HepG2 (cell line): Measurements from ENCODE around the gene C20orf204. TPM values are rescaled to one million over a fixed set of nuclear protein-coding genes. Genes with fewer than 3 reads are reported as not detected.

ENCODE experiments used
- ATAC-seq: fragments of 200-7000 bp; cut with Tn5 transposase; 3 replicates; pipeline ENCODE4 v1.9.1; 2020; ENCODE audit warnings: mild to moderate bottlenecking, moderate library complexity
- BruUV-seq: library from RNA; stranded (reverse); fragments of 400-500 nt; replicated peaks from 2 replicates; lab custom pipeline; 2021; lab: Mats Ljungman, UMichigan
- CTCF ChIA-PET: fragments of 300-600 bp; formaldehyde crosslinking; extraction: SDS; loops from one replicate; lab custom pipeline; 2021; ENCODE audit warnings: low total read pairs, inconsistent platforms, low intra/inter-chr PET ratio; lab: Yijun Ruan, JAX
- POLR2A ChIA-PET: fragments of 350-600 bp; sonication (Branson Sonifier 250); formaldehyde crosslinking; loops from one replicate; lab custom pipeline; 2020; ENCODE audit warnings: antibody characterized with exemption, inconsistent platforms; lab: Yijun Ruan, JAX
- DNase-seq: peaks from one replicate; pipeline ENCODE4 v3.0.0-alpha.2; 2015; ENCODE audit warnings: low spot score
- FAIRE-seq: peaks from 3 replicates; lab custom pipeline; 2011; peaks lifted over from hg19 to GRCh38; lab: Jason Lieb, UNC
- H2AFZ ChIP-seq: one replicate; pipeline ENCODE4 v1.6.1; 2011; ENCODE audit warnings: low read length, inconsistent platforms
- H3K27ac ChIP-seq: fragments of 300-600 bp; 3 replicates; pipeline ENCODE4 v1.8.0; 2011; ENCODE audit warnings: mixed run types, mild to moderate bottlenecking, mixed read lengths, low read length, inconsistent platforms; ENCODE audit not compliant: insufficient read depth; ENCODE audit errors: extremely low read length
- H3K27me3 ChIP-seq, 2 experiments: fragments of 200-600 bp in 1 of 2; 2 replicates in 1 of 2; 3 replicates in 1 of 2; pipeline versions ENCODE4 v1.6.0 to v1.8.0; 2011; ENCODE audit warnings: low read length in 2 of 2, mild to moderate bottlenecking in 2 of 2, moderate library complexity in 2 of 2, inconsistent platforms in 1 of 2; ENCODE audit not compliant: insufficient read depth in 2 of 2, control insufficient read depth in 1 of 2
- H3K36me3 ChIP-seq, 2 experiments: fragments of 200-600 bp in 1 of 2; replicated peaks in 1 of 2; 2 replicates in 1 of 2; 3 replicates in 1 of 2; pipeline versions ENCODE4 v1.5.1 to v1.8.0; 2011; ENCODE audit warnings: low read length in 2 of 2, inconsistent platforms in 1 of 2; ENCODE audit not compliant: insufficient read depth in 2 of 2, control insufficient read depth in 1 of 2
- H3K4me1 ChIP-seq: 2 replicates; pipeline ENCODE4 v1.5.1; 2012; ENCODE audit warnings: low read length, inconsistent platforms; ENCODE audit not compliant: insufficient read depth
- H3K4me2 ChIP-seq: 2 replicates; pipeline ENCODE4 v1.6.0; 2011; ENCODE audit warnings: low read depth, low read length, inconsistent platforms
- H3K4me3 ChIP-seq, 3 experiments: fragments of 200-600 bp in 1 of 3; sonication (generic), shearing (Covaris generic) in 1 of 3; replicated peaks in 1 of 3; 2 replicates each; pipeline ENCODE4 v1.5.1; 2011 to 2016; ENCODE audit warnings: low read length in 3 of 3, inconsistent platforms in 2 of 3, low read depth in 2 of 3, mild to moderate bottlenecking in 2 of 3, control low read depth in 1 of 3, mixed read lengths in 1 of 3; ENCODE audit not compliant: insufficient read depth in 1 of 3
- H3K79me2 ChIP-seq: one replicate; pipeline ENCODE4 v1.6.1; 2011; ENCODE audit warnings: low read length, inconsistent platforms; ENCODE audit not compliant: insufficient read depth
- H3K9ac ChIP-seq: 2 replicates; pipeline ENCODE4 v1.6.0; 2011; ENCODE audit warnings: mild to moderate bottlenecking, low read depth, low read length, inconsistent platforms; ENCODE audit not compliant: insufficient read depth
- H3K9me3 ChIP-seq: 2 replicates; pipeline ENCODE4 v1.5.1; 2012; ENCODE audit warnings: mild to moderate bottlenecking, low read length
- H4K20me1 ChIP-seq: 2 replicates; pipeline ENCODE4 v1.6.0; 2011; ENCODE audit warnings: inconsistent platforms, mild to moderate bottlenecking, low read length, moderate library complexity; ENCODE audit not compliant: insufficient read depth
- ARID2 ChIP-seq: sonication (generic); formaldehyde crosslinking; IDR thresholded peaks from 2 replicates; pipeline ENCODE4 v1.8.1; 2022; ENCODE audit warnings: mild to moderate bottlenecking, missing genetic modification reagents, borderline replicate concordance
- BORCS8-MEF2B ChIP-seq: sonication (generic); formaldehyde crosslinking; IDR thresholded peaks from 2 replicates; pipeline ENCODE4 v1.8.0; 2022; ENCODE audit warnings: mild to moderate bottlenecking, missing genetic modification reagents
- CTCF ChIP-seq: sonication (generic); formaldehyde crosslinking; IDR thresholded peaks from 2 replicates; pipeline ENCODE4 v1.5.0; 2020; ENCODE audit warnings: mild to moderate bottlenecking, missing genetic modification reagents, moderate library complexity
- DRAP1 ChIP-seq: IDR thresholded peaks from 2 replicates; pipeline ENCODE4 v1.6.1; 2016; ENCODE audit warnings: missing genetic modification reagents, missing compliant biosample characterization
- ELF1 ChIP-seq: sonication (generic); formaldehyde crosslinking; IDR thresholded peaks from 2 replicates; pipeline ENCODE4 v1.4.0; 2020; ENCODE audit warnings: missing genetic modification reagents
- GATAD1 ChIP-seq: IDR thresholded peaks from 2 replicates; pipeline ENCODE4 v1.6.1; 2016; ENCODE audit warnings: missing genetic modification reagents, missing compliant biosample characterization
- HIC2 ChIP-seq: sonication (generic); formaldehyde crosslinking; IDR thresholded peaks from 2 replicates; pipeline ENCODE4 v1.9.0; 2022; ENCODE audit warnings: low read depth, missing genetic modification reagents
- KMT2B ChIP-seq: IDR thresholded peaks from 2 replicates; pipeline ENCODE4 v1.6.1; 2016; ENCODE audit warnings: missing genetic modification reagents, missing compliant biosample characterization
- MAX ChIP-seq: IDR thresholded peaks from 2 replicates; pipeline ENCODE4 v1.6.1; 2012; ENCODE audit warnings: inconsistent platforms
- MLX ChIP-seq: IDR thresholded peaks from 2 replicates; pipeline ENCODE4 v1.6.1; 2016
- MTF2 ChIP-seq: sonication (generic); formaldehyde crosslinking; IDR thresholded peaks from 2 replicates; pipeline ENCODE4 v1.5.0; 2020; ENCODE audit warnings: missing genetic modification reagents, borderline replicate concordance
- POLR2A ChIP-seq, 2 experiments: IDR thresholded peaks; 2 replicates each; pipeline ENCODE4 v1.6.1; 2011; ENCODE audit warnings: low read depth in 2 of 2, low read length in 2 of 2, mild to moderate bottlenecking in 1 of 2, moderate library complexity in 1 of 2; ENCODE audit not compliant: insufficient read depth in 1 of 2
- ZBTB33 ChIP-seq: sonication (generic); formaldehyde crosslinking; IDR thresholded peaks from 2 replicates; pipeline ENCODE4 v1.4.0; 2020; ENCODE audit warnings: missing genetic modification reagents
- ZNF274 ChIP-seq: sonication (generic); formaldehyde crosslinking; IDR thresholded peaks from 2 replicates; pipeline ENCODE4 v1.5.1; 2020; ENCODE audit warnings: mild to moderate bottlenecking, missing genetic modification reagents
- ZNF30 ChIP-seq: sonication (generic); formaldehyde crosslinking; IDR thresholded peaks from 2 replicates; pipeline ENCODE4 v1.5.0; 2020; ENCODE audit warnings: mild to moderate bottlenecking, missing genetic modification reagents
- ZNF841 ChIP-seq: sonication (generic); formaldehyde crosslinking; IDR thresholded peaks from 2 replicates; pipeline ENCODE4 v1.8.1; 2023; ENCODE audit warnings: missing genetic modification reagents, borderline replicate concordance
- WGBS: methylation state at CpG from one replicate; pipeline ENCODE4 v1.1.6; 2017; ENCODE audit warnings: low lambda C conversion rate; 5-methylcytosine and 5-hydroxymethylcytosine counted together
- in situ Hi-C: cut with HindIII; loops from 2 replicates; pipeline ENCODE4 v1.10.0; 2017; ENCODE audit warnings: low pct_unique_long_range_greater_than_20kb; ENCODE audit not compliant: extremely low pct_ligation_motif_present
- intact Hi-C: fragments of 100-400 bp; cut with micrococcal nuclease; formaldehyde crosslinking; loops from one replicate; pipeline ENCODE4 v1.10.0; 2022; ENCODE audit not compliant: unreplicated experiment
- polyA plus RNA-seq, 8 experiments: library from polyadenylated mRNA; depleted of rRNA in 3 of 8; stranded (reverse) in 7 of 8; unstranded in 1 of 8; fragments of >200 nt; fragmentation: Illumina TruSeq in 4 of 8; extraction: Trizol in 4 of 8; gene quantifications; 2 replicates each; pipeline versions ENCODE4 v1.2.1 to v1.2.3, GENCODE V29; 2011 to 2016; ENCODE audit warnings: low read depth in 4 of 8, missing spikeins in 1 of 8, mixed read lengths in 1 of 8; ENCODE audit not compliant: insufficient read depth in 1 of 8
- total RNA-seq, 5 experiments: library from RNA; depleted of rRNA; stranded (reverse); fragments of >200 nt; fragmentation: Illumina TruSeq; extraction: Trizol; gene quantifications; 2 replicates each; pipeline ENCODE4 v1.2.3, GENCODE V29; 2016; ENCODE audit warnings: low read depth in 1 of 5

The C20orf204 gene
- total and polyA plus RNA-seq, 2 of the 13 experiments (the other 11 are each of a cell fraction or from before 2014, with no cell fraction given): 22.1 to 80.0 TPM

- DNase-seq (peak; percentile 66), ATAC-seq (peak; percentile 3), FAIRE-seq (no peak)
- Histone ChIP-seq H3K27me3 (no peaks in the 10 kb centered on the region; a peak in 1 of 5 replicates), H2AFZ (no peak overlapping the region), H3K4me1 (peaks cover 82% of the 10 kb centered on the region), H3K27ac (peak overlapping the region; percentile 77), H3K9me3 (no peaks in the 10 kb centered on the region), H3K9ac (peak overlapping the region; percentile 66), H3K79me2 (peaks cover 4% of the 10 kb centered on the region), H3K4me3 (peak overlapping the region; percentile 45 to 69 (median 46)), H4K20me1 (no peaks in the 10 kb centered on the region), H3K4me2 (peak overlapping the region; percentile 87), H3K36me3 (no peaks in the 10 kb centered on the region)
- BruUV-seq: no TSS peak
- POLR2A ChIA-PET: interaction anchor here (0.5 to 9.4 kb wide), 21 partner anchors 9 to 781 kb away, joined by 3 to 252 read pairs (median 6); partner anchors contain the start of genes ARFGAP1, C20orf204, HELZ2 and OPRL1
- in situ Hi-C loops: no loop called here
- CTCF ChIA-PET: interaction anchor here (1.2 to 2.0 kb wide), 2 partner anchors 16 to 67 kb away, joined by 7 to 13 read pairs; no protein-coding TSS in a partner anchor
- intact Hi-C loops: no loop called here
- 6% methylated on average over 33 of the region's 33 CpGs for WGBS
- TF ChIP-seq ZNF274 (CRISPR knock-in tag): 0 out of 2 replicates have a peak, but pooled peaks have one; percentile 55
- peak; percentile 59 for TF ChIP-seq DRAP1 (CRISPR knock-in tag)
- 0 out of 2 replicates have a peak, but pooled peaks have one; percentile 54 for TF ChIP-seq ARID2
- TF ChIP-seq POLR2A (IDR thresholded peaks at IDR 0.05; ENCODE audit: insufficient read depth in 1 of 2, low read depth in 2 of 2, low read length in 2 of 2): no peak; a peak in 1 of 4 replicates
- peak; percentile 89 for TF ChIP-seq HIC2
- TF ChIP-seq ZNF30 (CRISPR knock-in tag): 0 out of 2 replicates have a peak, but pooled peaks have one; percentile 38
- TF ChIP-seq ZNF841: no peak
- no peak for TF ChIP-seq ZBTB33 (CRISPR knock-in tag)
- TF ChIP-seq CTCF: peak; percentile 34
- peak; percentile 57; the same call in 1 of the 2 replicates for TF ChIP-seq ELF1
- TF ChIP-seq KMT2B (CRISPR knock-in tag): peak; percentile 52; the same call in 1 of the 2 replicates
- peak; percentile 74; the same call in 1 of the 2 replicates for TF ChIP-seq BORCS8-MEF2B
- peak; percentile 95 for TF ChIP-seq MLX (CRISPR knock-in tag)
- TF ChIP-seq GATAD1 (CRISPR knock-in tag): peak; percentile 32; the same call in 1 of the 2 replicates
- TF ChIP-seq MTF2 (CRISPR knock-in tag): 0 out of 2 replicates have a peak, but pooled peaks have one; percentile 63
- TF ChIP-seq MAX: peak; percentile 97
Observed at GRCh38 chr20:64052987-64053840, 17.2 kb downstream of the C20orf204 start.
